T-helper 2 cell treated with Interferon-gamma antibody and Interleukin-4, amounts not matched to agents 100 ng/mL and 5 ng/mL, for 36 hours (primary cell): ENCODE measurements around the gene PGAM5. TPM values are rescaled to one million over a fixed set of nuclear protein-coding genes. Genes with fewer than 3 reads are reported as not detected.

Experiments used
- intact Hi-C: fragments of 100-400 bp; cut with micrococcal nuclease; formaldehyde crosslinking; loops from one replicate; pipeline ENCODE4 v1.15.1; 2023
- total RNA-seq: library from RNA; stranded (reverse); gene quantifications from 2 replicates; pipeline ENCODE4 v1.2.3, GENCODE V29; 2022

The PGAM5 gene
- 58.2 and 59.7 TPM in 2 replicates for total RNA-seq

DNA sequence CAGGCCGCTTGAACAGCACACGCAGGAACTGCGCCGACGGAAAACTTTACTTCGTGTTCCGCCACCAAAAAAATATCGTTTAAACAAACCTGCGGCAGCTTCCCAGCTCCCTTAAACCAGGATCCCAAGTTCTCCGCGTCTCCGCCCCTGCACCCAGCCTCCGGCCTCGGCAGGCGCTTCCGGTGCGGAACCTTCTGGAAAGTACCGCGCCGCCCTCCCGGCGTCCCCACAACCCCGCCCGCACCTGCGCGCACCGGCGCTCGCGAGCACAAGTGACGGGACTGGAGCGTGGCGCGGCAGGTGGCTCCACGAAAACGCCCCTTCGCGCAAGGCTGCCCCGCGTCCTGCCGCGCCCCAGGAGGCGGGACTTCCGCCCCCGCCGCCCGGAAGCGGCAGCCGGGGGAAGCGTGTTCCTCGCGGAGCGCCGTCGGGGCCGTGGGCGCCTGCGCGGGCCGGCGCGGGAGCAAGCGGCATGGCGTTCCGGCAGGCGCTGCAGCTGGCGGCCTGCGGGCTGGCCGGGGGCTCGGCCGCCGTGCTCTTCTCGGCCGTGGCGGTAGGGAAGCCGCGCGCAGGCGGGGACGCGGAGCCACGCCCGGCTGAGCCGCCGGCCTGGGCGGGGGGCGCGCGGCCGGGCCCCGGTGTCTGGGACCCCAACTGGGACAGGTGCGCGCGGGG, at the start of gene PGAM5:
TSS of gene PGAM5 (plus strand) at position 438 of the 675 bp plus-strand sequence. CDS start at position 473, 35 bp downstream.
- intact Hi-C loops = loop anchor here (1.0 to 2.0 kb wide), 4 partner anchors 23 to 370 kb away; partner anchors contain the start of genes GOLGA3, POLE, PXMP2 and ZNF140

DNA sequence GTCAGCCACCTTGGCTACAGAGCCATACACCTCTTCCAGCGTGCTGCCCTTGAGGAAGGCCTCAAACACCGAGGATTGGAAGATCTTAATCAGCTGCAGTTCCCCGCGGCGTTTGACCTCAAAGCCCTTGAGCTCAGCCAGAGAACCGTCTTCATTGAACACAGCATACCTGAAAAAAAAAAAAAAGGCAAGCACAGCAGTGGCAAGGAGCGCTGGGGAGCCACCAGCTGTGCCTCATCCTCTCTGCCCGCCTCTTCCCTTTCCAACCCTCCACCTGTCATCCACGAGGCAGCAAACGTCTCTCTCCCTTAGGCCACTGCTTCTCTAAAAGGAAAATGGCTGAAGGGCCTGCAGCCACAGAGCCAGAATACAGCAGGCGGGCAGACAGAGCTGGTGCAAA, 49.6 kb upstream of the PGAM5 start:
- intact Hi-C loops = no loop called here

DNA sequence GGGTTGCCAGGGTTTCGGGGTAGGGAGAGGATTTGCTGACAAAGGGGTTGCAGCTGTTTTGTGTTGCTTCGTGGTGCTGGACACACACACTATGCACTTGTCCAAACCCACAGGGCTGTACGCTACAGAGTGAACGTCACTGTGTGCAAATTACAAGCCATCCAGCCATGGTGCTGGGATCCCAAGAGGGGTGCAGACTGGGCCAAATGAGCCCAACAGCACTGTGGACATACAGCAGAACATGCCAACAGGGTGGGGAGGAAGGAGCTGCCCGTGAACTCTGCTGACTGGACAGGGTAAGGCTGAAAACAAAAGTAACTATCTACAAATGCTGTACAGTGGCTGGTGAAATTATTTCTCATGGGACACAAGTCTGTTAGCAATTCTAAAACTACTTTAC, 48.7 kb upstream of the PGAM5 start:
- intact Hi-C loops = no loop called here

DNA sequence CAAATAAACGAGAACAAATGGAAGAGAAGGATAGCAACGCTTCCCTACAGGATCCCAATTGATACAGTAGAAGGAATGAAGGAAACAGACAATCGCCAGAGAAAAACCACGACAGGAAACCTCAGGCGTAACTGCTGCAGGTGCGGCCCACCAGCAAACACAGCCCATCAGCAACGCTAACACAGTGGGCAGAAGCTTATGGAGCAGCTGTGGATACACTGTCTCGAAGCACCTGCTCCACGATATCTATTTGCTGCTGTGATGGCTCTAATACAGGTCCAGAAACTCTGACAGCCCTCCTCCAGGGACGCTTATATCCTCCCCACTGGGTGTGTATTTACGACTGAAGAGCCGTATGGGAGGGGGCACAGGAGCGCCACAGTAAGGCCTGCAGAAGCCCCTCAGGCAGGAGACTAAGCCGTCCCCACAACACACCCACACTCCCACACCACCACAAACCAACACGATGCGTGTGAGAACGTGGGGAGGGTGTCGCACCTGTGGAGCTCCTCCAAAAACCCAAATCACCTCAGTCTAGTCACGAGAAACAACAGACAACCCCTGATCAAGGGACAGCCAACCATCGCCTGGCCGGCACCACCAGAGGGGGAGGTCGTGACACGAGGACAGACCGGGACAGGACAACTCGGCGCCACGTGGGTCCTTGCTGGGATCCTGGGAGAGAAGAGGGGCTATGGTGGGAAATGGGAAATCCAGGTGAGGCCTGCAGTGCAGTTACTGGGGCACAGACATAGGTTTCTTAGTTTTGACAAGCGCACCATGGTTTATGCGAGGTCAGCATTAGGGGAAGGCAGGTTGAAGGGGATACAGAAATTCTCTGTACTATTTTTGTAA, 47.5 kb upstream of the PGAM5 start:
- intact Hi-C loops = no loop called here

DNA sequence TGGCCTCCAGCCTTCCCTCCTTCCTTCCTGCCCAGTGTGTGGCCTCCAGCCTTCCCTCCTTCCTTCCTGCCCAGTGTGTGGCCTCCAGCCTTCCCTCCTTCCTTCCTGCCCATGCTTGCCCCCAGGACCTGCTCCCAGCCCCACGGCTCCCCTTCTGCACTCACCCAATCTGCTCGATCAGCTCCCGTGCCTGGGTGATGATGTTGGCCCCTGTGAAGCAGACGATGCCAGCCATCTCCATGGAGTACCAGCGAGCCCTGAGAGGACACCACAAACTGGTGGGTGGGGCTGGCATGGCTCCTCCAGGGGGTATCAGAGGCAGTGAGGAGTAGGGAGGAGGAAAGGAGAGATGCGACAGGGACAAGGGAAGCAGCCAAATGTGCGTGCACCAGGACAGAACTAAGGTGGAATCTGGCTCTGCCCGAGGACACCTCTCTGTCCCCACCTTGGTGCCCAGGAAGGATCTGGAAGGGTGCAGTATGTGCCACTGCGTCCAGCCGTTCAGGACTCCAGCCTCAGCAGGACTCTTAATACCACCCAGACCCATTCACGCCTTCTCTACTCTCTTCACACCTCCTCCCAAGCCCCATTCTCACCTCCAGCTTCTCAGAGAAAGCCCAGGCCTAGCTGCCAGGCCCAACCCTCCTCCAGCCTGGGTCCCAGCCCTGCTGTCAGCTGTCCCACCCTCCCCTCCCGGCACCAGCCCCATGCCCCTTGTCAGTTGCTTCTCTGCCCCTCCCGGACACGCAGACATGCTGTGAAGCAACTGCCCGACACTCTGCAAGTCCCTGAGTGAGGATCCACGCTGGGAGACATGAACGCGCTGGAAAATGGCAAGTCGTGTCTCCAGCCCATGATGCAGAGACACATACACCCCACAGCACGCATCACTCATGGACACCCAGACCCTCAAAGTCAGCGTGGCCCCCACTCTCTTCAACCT, 46.2 kb upstream of the PGAM5 start:
- intact Hi-C loops = no loop called here

DNA sequence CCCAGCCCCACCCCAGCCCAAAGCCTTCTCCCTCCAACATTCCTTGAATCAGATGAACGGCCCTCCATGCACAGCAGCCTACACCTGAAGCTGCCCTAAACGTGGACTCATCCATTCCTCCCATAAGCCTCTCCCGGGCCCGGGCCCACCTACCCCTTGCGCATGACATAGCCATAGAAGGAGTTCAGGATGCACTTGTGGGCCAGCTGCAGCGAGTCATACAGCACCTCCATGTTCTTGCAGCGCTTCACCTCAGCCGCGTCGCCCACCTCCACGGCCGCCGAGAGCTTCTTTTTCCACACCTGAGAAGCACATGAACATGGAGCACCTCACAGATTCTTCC, 45.5 kb upstream of the PGAM5 start:
- intact Hi-C loops = no loop called here

DNA sequence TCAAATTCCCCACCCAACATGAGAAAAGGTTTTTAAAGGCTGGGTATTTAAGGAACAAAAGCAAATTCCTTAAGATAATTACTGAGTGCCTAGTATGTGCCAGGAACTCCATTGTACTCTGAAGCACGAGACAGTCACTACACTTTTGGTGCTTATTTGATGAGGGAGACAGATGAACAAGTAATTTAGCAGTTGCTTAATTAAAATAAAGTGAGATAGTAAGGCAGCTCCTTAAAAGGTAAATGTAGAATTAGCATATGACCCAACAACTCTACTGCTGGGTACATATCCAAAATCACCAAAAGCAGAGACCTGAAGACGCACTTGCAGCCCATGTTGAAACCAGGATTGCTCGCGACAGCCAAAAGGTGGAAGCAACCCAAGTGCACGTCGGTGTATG, 44.8 kb upstream of the PGAM5 start:
- intact Hi-C loops = no loop called here

DNA sequence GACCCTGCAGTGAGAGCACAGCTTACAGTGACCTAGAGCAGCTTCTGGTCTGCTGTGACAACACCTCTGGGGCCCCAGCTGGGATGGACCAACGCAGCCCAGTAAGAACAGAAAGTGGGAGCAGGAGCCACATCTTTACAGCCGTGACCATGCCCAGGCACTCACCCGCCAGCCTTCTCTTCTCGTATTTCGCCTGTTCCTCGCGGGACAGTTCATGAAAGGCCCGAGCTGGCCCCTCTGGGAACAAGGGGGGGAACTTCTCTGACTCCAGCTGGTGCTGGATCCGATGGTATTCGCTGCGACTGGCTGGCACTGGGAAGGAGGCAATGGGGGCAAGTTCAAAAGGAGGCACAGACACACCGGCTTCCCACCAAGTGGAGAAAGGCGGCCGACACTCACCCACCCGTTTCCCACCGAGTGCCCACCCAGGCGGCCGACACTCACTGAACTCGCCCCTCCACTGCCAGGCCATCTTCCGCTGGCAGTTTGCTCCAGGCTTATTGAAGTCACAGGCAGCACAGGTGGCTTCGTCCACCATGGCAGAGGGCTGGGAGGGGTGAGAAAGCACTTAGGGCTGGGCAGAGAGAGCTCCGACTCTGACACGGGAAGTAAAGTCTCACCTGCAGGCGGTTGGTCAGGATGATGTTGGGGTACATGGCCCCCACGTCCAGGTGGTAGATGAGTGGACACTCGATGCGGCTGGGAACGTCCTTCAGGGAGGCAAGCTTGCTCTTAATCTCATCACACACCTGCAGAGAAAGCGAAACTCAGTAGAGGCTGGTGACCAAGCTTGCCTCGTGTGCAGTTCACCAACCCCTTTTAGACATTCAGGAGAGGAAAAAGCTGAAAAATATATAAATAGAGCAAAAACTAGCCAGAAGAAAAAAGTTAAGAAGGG, 42.2 kb upstream of the PGAM5 start:
- intact Hi-C loops = no loop called here

DNA sequence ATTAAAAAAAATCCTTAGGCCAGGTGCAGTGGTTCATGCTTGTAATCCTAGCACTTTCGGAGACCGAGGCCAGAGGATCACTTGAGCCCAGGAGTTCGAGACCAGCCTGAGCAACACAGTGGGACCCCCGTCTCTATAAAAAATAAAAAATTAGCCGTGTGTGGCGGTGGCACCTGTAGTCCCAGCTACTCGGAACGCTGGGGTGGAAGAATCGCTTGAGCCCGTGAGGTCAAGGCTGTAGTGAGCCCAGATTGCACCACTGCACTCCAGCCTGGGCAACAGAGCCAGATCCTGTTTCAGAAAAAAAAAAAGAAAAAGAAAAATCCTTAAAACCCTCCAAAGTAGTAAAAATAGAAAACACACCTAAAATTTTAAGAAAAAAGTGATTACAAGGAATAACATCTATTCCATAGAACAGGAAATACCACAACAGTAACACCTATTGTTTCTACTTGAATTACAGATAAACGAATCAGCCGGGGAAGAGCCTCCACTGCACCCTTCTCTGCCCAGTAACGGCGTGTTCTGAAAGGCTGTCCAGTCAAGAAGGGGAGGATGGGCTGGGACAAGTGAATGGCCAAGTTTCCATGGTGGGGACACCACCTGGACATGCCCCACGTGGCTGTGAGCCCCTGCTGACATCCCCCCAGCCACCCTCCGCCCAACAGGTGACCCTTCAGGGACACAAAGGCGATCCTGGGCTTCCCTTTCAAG, 41.3 kb upstream of the PGAM5 start:
- intact Hi-C loops = no loop called here

DNA sequence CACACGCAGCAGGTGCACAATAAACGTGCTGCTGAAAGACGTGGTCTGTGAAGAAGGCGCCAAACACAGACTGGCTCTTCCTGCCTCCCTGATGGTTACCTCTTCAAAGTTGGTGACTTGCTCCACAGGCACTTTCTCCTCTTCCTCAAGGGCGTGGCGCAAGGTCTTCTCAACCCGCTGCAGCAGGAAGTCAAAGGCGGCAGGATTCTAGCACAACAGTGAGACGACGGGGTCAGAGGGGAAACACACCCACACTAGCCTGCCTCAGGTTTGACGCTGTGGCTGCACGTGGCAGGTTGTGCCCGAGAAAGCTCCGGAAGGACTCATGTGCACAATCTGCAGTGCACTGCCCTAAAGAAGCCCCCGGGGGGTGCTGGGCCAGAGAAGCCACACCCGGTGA, 38.5 kb upstream of the PGAM5 start:
- intact Hi-C loops = no loop called here

DNA sequence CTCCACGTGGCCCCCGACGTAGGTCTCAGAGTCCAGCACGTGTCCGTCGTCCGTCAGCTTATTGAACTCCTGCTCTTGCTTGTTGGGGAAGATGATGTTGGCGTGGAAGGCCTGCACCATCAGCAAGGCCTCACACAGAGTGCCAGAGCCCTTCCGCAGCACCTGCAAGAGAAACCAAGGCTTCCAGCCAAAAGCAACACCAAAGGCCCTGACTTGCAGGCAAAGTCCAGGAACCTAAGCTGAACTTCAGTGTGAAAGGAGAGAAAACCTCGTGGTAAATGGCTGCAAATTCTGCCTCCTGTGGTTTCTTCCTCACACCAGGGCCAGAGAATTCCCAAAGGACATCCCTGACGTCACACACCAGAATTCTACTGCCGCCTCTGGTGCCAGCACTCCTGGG, 38.0 kb upstream of the PGAM5 start:
- intact Hi-C loops = no loop called here

DNA sequence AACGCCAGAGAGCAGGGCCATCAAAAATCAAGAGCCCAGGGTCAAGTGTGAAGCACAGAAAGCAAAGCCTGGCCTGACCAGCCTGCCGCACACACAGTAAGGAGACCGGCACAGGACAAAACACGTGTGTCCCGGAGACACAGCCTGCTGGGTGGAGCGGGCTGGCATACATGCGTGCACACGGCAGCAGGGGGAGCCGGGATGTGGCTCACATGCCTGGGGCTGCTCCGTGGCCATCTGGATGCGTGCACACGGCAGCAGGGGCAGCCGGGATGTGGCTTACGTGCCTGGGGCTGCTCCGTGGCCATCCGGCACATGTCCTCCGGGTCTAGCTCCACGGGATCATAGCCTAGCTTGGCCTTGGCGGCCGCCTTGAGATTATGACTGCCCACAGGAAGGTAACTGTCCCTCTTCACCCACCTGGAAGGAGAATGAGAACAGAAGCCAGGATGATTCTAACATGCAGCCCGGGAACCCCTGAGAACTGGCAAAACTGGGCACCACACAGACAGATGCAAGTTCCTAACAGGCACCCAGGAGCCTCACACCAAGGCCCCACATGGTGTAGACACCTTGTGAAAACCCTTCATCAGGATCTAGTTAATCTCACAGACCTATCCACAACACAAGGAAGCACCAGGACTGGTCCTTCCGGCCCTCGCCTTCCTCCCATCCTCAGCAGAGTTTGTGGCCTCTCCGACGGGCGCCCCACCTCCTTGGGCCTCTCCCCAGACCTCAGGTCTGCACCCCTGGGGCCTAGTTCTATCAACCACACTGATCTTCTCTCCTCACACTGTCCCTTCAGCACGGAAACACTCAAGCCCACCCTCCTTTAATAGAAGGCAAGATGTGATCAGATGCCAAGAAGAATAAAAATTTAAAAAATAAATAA, 37.1 kb upstream of the PGAM5 start:
- intact Hi-C loops = no loop called here

DNA sequence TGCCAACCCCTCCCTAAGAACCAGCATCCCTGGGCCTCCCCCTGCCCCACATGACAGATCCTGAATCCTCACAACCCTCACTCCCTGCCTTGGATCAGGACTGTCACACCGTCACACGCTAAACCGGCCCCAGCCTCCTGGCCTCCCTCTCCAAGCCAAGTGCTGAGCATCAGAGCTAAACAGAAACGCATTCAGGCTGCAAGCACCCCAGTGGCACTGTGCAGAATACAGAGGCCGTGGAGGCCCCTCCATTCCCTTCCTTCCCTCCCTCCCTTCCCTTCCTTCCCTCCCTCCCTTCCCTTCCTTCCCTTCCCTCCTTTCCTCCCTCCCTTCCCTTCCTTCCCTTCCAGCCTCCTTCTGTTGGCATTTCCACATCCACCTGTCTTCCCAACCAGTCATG, 36.1 kb upstream of the PGAM5 start:
- intact Hi-C loops = no loop called here

DNA sequence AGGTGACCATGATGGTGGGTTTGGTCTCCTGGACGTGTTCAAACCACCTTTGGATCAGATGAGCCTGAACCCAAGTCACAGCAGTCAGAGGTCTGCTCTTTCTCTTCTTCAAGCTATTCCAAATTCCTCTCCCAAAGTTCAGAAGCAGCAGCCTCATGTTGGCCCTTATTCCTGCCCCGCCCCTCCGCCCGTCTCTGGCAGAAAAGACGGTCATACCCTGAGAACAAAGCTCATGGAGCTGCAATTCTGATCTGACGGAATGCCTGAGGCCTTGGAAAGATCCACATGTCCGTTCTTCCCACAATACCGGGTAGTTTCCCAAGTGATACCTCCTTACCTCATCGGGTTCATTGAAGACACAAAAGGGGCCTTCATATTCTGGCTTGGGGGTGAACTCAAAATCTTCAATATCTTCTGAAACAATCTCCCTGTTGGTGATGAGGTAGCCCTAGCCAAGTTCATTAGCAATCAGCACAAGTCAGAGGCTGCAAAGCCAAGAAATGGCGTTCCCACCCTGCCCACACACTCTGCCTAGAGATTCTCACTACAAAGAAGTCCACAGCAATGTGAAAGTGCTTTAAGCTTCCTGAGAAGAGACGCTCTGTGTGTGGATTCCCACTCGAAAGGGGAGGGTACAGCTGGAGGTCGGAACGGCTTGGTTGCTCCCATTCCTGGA, 34.7 kb upstream of the PGAM5 start:
- intact Hi-C loops = no loop called here

DNA sequence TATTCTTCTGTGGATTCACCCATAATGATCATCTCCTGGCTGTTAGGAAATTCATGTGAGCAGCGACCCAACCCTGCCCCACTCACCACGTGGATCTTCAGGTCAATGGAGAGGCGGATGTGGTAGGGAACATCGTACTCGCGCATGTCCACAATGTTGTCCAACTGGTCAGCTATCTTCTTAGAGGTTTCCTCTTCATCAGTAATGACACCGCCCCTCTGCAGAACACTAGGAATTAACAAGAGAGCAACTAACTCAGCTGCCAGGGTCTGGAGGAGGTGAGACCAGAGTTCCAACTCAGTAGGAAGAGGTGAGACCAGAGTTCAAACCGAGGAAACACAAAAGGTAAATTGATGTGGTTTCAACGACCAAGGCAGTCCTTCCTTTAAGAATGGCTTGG, 33.1 kb upstream of the PGAM5 start:
- intact Hi-C loops = no loop called here

DNA sequence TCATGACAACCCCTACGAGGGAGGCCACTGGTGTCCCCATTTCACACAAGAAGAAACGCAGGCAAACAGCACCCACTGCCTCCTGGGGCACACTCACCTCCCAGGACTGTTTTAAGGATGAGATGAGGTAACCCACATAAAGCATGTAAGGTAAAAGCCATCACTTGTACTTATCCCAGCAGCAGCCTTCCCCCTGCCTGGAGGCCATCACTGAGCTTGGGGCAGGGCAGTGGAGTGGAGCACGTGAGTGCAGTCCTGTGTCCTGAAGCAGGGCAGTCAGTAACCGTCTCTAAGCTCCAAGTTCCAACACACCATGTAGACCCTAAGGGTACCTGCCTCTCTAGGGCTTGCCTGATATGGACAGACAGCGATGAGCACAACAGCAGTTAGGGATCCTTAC, 25.2 kb upstream of the PGAM5 start:
- intact Hi-C loops = loop anchor here (5.0 kb wide), 2 partner anchors 397 to 543 kb away; partner anchors contain the start of genes DDX51, NOC4L and ZNF140

DNA sequence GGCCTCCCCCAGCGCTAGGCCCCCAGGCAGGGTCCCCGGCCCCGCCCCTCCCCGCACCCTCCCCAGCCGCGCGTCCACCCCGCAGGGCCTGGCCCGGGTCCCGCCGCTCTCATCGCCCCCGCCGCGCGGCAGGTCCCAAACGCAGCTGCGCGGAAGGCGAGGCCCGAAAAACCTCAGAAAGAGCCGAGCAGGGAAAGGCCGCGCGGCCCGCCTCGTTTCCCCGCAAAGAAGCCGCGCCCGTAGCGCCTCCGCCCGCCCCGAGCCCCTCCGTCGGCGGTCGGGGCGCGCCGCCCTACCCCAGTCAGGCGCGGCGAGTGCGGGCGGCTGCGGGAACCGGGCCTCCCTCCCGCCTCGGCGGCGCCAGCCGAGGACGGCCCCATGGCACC, 23.8 kb upstream of the PGAM5 start:
- intact Hi-C loops = loop anchor here (1.0 to 5.0 kb wide), 5 partner anchors 23 to 545 kb away; partner anchors contain the start of genes ANKLE2, DDX51, NOC4L and PGAM5
